ENCODE data around the gene TENM4. TPM values are rescaled to one million over a fixed set of nuclear protein-coding genes. Genes with fewer than 3 reads are reported as not detected.

TENM4 gene
- total RNA-seq, 2 donors from 2014 or later, result 68.2 to 130 TPM

DNA sequence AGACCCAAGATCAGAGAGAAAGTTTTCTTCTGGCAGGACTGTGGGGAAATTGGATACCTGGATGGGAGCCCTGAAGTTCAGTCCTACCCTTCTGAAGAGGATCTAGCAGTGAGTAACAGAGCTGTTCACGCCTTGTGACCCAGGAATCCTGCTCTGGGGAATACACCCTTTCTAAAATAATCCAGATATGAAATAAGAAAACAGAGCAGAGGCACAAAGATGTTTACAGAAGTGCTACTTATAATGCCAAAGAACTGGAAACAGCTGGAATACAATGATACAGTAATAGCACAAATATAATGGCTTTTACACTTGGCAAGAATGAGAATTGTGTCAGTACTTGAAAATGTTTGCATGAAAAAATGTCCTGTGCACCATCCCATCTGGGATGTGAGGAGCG lies 562.2 kb downstream of the TENM4 start:
- H3K4me1 Mint-ChIP-seq, result no peaks in the 10 kb centered on the region
- no peak overlapping the region for H3K27ac Mint-ChIP-seq
- no peak for TF ChIP-seq CTCF (conservative IDR thresholded peaks at IDR 0.05)
- WGBS, 2 experiments (ENCODE audit: insufficient coverage in 1 of 2, insufficient read length in 1 of 2), result 98 to 100% methylated on average over 1 to 2 of the region's 2 CpGs
- Histone ChIP-seq H3K9me3 (ENCODE audit: control insufficient read depth, low read length) (peaks cover 43% of the 10 kb centered on the region), H3K9ac (ENCODE audit: extremely low read depth, low read length, poor library complexity, severe bottlenecking) (no peak overlapping the region), H3K27me3 (ENCODE audit: control insufficient read depth, insufficient read depth, low read length, poor library complexity, severe bottlenecking) (no peaks in the 10 kb centered on the region), H3K4me3 (ENCODE audit: low read length) (peak overlapping the region; percentile 67), H3K27ac (ENCODE audit: low read depth, low read length) (no peak overlapping the region), H3K36me3 (ENCODE audit: control insufficient read depth, insufficient read depth, low read length) (peaks cover 19% of the 10 kb centered on the region), H3K4me1 (ENCODE audit: control insufficient read depth, insufficient read depth, low read length) (no peaks in the 10 kb centered on the region)
- H3K9me3 Mint-ChIP-seq, result peaks cover 58% of the 10 kb centered on the region
- no peak for DNase-seq
- no peaks in the 10 kb centered on the region for H3K27me3 Mint-ChIP-seq (ENCODE audit: insufficient read depth)
- H3K4me3 Mint-ChIP-seq, result no peak overlapping the region
- peaks cover 79% of the 10 kb centered on the region for H3K36me3 Mint-ChIP-seq (ENCODE audit: low read depth)

GRCh38 chr11:78876676-78877075 lies 564.2 kb downstream of the TENM4 start:
- Mint-ChIP-seq H3K27ac (no peak overlapping the region), H3K9me3 (peaks cover 40% of the 10 kb centered on the region), H3K4me1 (no peaks in the 10 kb centered on the region), H3K4me3 (no peak overlapping the region), H3K36me3 (ENCODE audit: low read depth) (peaks cover 71% of the 10 kb centered on the region), H3K27me3 (ENCODE audit: insufficient read depth) (no peaks in the 10 kb centered on the region)
- H3K36me3 ChIP-seq (ENCODE audit: control insufficient read depth, insufficient read depth, low read length), result peaks cover 13% of the 10 kb centered on the region
- no peaks in the 10 kb centered on the region for H3K4me1 ChIP-seq (ENCODE audit: control insufficient read depth, insufficient read depth, low read length)
- H3K4me3 ChIP-seq (ENCODE audit: low read length), result no peak overlapping the region
- no peak for DNase-seq
- H3K27ac ChIP-seq (ENCODE audit: low read depth, low read length), result no peak overlapping the region
- H3K27me3 ChIP-seq (ENCODE audit: control insufficient read depth, insufficient read depth, low read length, poor library complexity, severe bottlenecking), result no peaks in the 10 kb centered on the region
- WGBS, 2 experiments (ENCODE audit: insufficient coverage in 1 of 2, insufficient read length in 1 of 2), result 94 to 100% methylated on average over 2 to 3 of the region's 3 CpGs
- TF ChIP-seq CTCF (conservative IDR thresholded peaks at IDR 0.05), result no peak
- H3K9me3 ChIP-seq (ENCODE audit: control insufficient read depth, low read length), result peaks cover 35% of the 10 kb centered on the region
- no peak overlapping the region for H3K9ac ChIP-seq (ENCODE audit: extremely low read depth, low read length, poor library complexity, severe bottlenecking)

- Mint-ChIP-seq H3K9me3 (no peaks in the 10 kb centered on the region), H3K36me3 (ENCODE audit: low read depth) (peaks cover 34% of the 10 kb centered on the region), H3K4me3 (no peak overlapping the region), H3K27ac (no peak overlapping the region), H3K4me1 (peaks cover 13% of the 10 kb centered on the region), H3K27me3 (ENCODE audit: insufficient read depth) (no peaks in the 10 kb centered on the region)
- Histone ChIP-seq H3K9ac (ENCODE audit: extremely low read depth, low read length, poor library complexity, severe bottlenecking) (no peak overlapping the region), H3K4me1 (ENCODE audit: control insufficient read depth, insufficient read depth, low read length) (peaks cover 6% of the 10 kb centered on the region), H3K27ac (ENCODE audit: low read depth, low read length) (no peak overlapping the region), H3K36me3 (ENCODE audit: control insufficient read depth, insufficient read depth, low read length) (no peaks in the 10 kb centered on the region), H3K27me3 (ENCODE audit: control insufficient read depth, insufficient read depth, low read length, poor library complexity, severe bottlenecking) (no peaks in the 10 kb centered on the region), H3K9me3 (ENCODE audit: control insufficient read depth, low read length) (no peaks in the 10 kb centered on the region), H3K4me3 (ENCODE audit: low read length) (no peak overlapping the region)
- DNase-seq, result no peak
- TF ChIP-seq CTCF (conservative IDR thresholded peaks at IDR 0.05), result no peak
- 90 to 95% methylated on average over 2 to 4 of the region's 4 CpGs for WGBS, 2 experiments (ENCODE audit: insufficient coverage in 1 of 2, insufficient read length in 1 of 2)
Observed at GRCh38 chr11:78870655-78871054, 570.2 kb downstream of the TENM4 start.

Measured in endodermal cell (in vitro differentiated cells).